Measurements from ENCODE around the gene FNIP2.

The FNIP2 gene

DNA sequence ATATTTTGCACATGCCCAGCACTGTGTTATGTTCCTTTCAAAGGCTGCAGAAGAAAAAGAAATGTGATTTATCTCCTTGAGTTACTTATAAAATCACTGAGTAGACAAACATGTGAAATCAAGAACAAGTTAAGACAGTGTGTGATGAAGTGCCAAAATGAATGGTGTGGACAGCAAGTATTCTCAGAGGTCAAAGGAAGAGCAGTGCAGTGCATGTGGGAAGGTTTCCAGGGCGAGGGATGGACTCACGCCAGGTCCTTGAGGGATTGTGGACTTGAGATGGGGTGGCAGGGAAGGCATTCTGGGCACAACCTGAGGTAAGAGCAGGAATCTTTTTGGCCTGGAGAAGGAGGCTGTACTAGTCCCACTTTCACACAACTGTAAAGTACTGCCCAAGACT lies 115.5 kb downstream of the FNIP2 start:
- Histone ChIP-seq H3K27ac (ENCODE audit: extremely low read depth, low read depth, low read length) (no peak overlapping the region), H3K4me3 (ENCODE audit: low read depth, low read length) (no peak overlapping the region), H3K36me3 (ENCODE audit: control insufficient read depth in 2 of 2, insufficient read depth in 1 of 2, low read length in 2 of 2) (peaks cover 0 to 11% of the 10 kb centered on the region in 2 experiments; a peak in 2 of 3 replicates), H3K9me3 (ENCODE audit: control insufficient read depth, insufficient read depth, low read depth, low read length) (no peaks in the 10 kb centered on the region), H3K4me1 (ENCODE audit: control insufficient read depth, insufficient read depth, low read length) (no peaks in the 10 kb centered on the region)
- TF ChIP-seq, protein P1, sequence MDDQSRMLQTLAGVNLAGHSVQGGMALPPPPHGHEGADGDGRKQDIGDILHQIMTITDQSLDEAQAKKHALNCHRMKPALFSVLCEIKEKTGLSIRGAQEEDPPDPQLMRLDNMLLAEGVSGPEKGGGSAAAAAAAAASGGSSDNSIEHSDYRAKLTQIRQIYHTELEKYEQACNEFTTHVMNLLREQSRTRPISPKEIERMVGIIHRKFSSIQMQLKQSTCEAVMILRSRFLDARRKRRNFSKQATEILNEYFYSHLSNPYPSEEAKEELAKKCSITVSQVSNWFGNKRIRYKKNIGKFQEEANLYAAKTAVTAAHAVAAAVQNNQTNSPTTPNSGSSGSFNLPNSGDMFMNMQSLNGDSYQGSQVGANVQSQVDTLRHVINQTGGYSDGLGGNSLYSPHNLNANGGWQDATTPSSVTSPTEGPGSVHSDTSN (CRISPR knock-in tag; IDR thresholded peaks at IDR 0.05): no peak
- no peak for TF ChIP-seq ZNF211 (tag by site-specific recombination; IDR thresholded peaks at IDR 0.05; ENCODE audit: low read depth)
- no peak for TF ChIP-seq REPIN1 (tag by site-specific recombination; IDR thresholded peaks at IDR 0.05; ENCODE audit: low read depth)
- TF ChIP-seq ZNF623 (tag by site-specific recombination; IDR thresholded peaks at IDR 0.05): no peak
- TF ChIP-seq, protein P2, sequence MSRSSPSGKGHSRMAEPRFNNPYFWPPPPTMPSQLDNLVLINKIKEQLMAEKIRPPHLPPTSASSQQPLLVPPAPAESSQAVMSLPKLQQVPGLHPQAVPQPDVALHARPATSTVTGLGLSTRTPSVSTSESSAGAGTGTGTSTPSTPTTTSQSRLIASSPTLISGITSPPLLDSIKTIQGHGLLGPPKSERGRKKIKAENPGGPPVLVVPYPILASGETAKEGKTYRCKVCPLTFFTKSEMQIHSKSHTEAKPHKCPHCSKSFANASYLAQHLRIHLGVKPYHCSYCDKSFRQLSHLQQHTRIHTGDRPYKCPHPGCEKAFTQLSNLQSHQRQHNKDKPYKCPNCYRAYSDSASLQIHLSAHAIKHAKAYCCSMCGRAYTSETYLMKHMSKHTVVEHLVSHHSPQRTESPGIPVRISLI (tag by site-specific recombination; IDR thresholded peaks at IDR 0.05): no peak
- no peak for TF ChIP-seq ZNF585B (tag by site-specific recombination; IDR thresholded peaks at IDR 0.05)
- no peak for TF ChIP-seq ZNF184 (tag by site-specific recombination; IDR thresholded peaks at IDR 0.05)
- TF ChIP-seq, protein P3, sequence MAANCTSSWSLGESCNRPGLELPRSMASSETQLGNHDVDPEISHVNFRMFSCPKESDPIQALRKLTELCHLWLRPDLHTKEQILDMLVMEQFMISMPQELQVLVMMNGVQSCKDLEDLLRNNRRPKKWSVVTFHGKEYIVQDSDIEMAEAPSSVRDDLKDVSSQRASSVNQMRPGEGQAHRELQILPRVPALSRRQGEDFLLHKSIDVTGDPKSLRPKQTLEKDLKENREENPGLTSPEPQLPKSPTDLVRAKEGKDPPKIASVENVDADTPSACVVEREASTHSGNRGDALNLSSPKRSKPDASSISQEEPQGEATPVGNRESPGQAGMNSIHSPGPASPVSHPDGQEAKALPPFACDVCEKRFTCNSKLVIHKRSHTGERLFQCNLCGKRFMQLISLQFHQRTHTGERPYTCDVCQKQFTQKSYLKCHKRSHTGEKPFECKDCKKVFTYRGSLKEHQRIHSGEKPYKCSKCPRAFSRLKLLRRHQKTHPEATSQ (tag by site-specific recombination; IDR thresholded peaks at IDR 0.05): no peak
- no peak for TF ChIP-seq ZNF169 (tag by site-specific recombination; IDR thresholded peaks at IDR 0.05)
- TF ChIP-seq, protein P4, sequence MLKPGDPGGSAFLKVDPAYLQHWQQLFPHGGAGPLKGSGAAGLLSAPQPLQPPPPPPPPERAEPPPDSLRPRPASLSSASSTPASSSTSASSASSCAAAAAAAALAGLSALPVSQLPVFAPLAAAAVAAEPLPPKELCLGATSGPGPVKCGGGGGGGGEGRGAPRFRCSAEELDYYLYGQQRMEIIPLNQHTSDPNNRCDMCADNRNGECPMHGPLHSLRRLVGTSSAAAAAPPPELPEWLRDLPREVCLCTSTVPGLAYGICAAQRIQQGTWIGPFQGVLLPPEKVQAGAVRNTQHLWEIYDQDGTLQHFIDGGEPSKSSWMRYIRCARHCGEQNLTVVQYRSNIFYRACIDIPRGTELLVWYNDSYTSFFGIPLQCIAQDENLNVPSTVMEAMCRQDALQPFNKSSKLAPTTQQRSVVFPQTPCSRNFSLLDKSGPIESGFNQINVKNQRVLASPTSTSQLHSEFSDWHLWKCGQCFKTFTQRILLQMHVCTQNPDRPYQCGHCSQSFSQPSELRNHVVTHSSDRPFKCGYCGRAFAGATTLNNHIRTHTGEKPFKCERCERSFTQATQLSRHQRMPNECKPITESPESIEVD (tag by site-specific recombination; IDR thresholded peaks at IDR 0.05): no peak
- no peak for TF ChIP-seq ZNF560 (tag by site-specific recombination; IDR thresholded peaks at IDR 0.05; ENCODE audit: borderline replicate concordance)
- no peak for TF ChIP-seq SP7 (tag by site-specific recombination; IDR thresholded peaks at IDR 0.05)
- no peak for TF ChIP-seq ZBTB48 (tag by site-specific recombination; IDR thresholded peaks at IDR 0.05)
- POLR2A ChIA-PET: no interaction called here
- CTCF ChIA-PET: interaction anchor here (0.6 kb wide), 1 partner anchor 23 kb away, joined by 3 read pairs; no protein-coding TSS in a partner anchor

DNA sequence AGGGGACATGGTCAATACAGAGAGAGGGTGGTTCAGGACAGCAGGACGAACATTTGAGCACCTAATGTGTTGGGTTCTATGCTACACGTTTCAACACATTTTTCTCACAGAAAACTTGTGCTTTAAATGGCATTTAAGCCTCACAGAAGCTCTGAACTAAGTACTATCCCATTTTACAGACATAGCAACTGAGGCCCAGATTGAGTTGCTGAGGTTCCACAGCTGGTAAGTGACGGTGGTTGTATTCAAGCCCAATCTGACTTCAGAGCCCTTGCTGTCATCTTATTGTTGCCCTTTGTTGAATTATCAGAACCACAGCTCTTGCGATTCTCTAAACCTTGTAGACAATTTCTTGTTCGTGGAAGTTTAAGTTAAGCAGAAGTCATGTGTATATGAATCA lies 116.7 kb downstream of the FNIP2 start:
- CTCF ChIA-PET: no interaction called here
- Histone ChIP-seq H3K36me3 (ENCODE audit: control insufficient read depth in 2 of 2, insufficient read depth in 1 of 2, low read length in 2 of 2) (peaks cover 0 to 12% of the 10 kb centered on the region in 2 experiments; a peak in 2 of 3 replicates), H3K4me3 (ENCODE audit: low read depth, low read length) (no peak overlapping the region), H3K9me3 (ENCODE audit: control insufficient read depth, insufficient read depth, low read depth, low read length) (no peaks in the 10 kb centered on the region), H3K27ac (ENCODE audit: extremely low read depth, low read depth, low read length) (no peak overlapping the region), H3K4me1 (ENCODE audit: control insufficient read depth, insufficient read depth, low read length) (no peaks in the 10 kb centered on the region)
- POLR2A ChIA-PET: interaction anchor here (0.6 kb wide), 1 partner anchor 179 kb away, joined by 4 read pairs; no protein-coding TSS in a partner anchor
- no peak for TF ChIP-seq ZNF121 (tag by site-specific recombination; IDR thresholded peaks at IDR 0.05)
- no peak for TF ChIP-seq ZNF548 (tag by site-specific recombination; IDR thresholded peaks at IDR 0.05)

DNA sequence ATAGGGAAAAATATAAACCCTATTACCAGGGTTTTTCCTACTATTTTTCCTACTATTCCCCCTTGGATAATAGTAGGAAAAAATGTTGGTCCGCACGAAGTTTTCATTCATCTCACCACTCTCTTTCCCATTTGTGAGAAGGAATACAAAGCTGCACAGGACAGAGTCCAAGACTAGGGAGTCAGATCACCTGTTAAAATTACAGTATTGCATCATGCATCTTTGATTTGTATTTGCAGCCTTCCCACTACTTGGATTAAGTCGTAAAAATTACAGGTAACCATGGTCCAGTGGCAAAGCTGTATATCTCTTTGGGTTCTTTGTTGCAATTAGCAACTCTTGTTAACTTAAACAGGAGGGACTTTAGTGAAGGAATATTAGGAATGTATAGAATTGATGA lies 121.5 kb downstream of the FNIP2 start:
- Histone ChIP-seq H3K36me3 (ENCODE audit: control insufficient read depth in 2 of 2, insufficient read depth in 1 of 2, low read length in 2 of 2) (peaks cover 0 to 16% of the 10 kb centered on the region in 2 experiments; a peak in 2 of 3 replicates), H3K27ac (ENCODE audit: extremely low read depth, low read depth, low read length) (no peak overlapping the region), H3K4me1 (ENCODE audit: control insufficient read depth, insufficient read depth, low read length) (no peaks in the 10 kb centered on the region), H3K4me3 (ENCODE audit: low read depth, low read length) (no peak overlapping the region), H3K9me3 (ENCODE audit: control insufficient read depth, insufficient read depth, low read depth, low read length) (no peaks in the 10 kb centered on the region)
- POLR2A ChIA-PET: no interaction called here
- CTCF ChIA-PET: no interaction called here
- TF ChIP-seq ZNF341 (tag by site-specific recombination; IDR thresholded peaks at IDR 0.05; ENCODE audit: low read depth) (no peak), MEIS1 (CRISPR knock-in tag; IDR thresholded peaks at IDR 0.05; ENCODE audit: borderline replicate concordance) (no peak), GLIS2 (tag by site-specific recombination; IDR thresholded peaks at IDR 0.05) (no peak), ZIC2 (tag by site-specific recombination; IDR thresholded peaks at IDR 0.05) (no peak)
